ENCODE measurements around the gene AMN.

- no peak for TF ChIP-seq GATA3 (IDR thresholded peaks at IDR 0.05; ENCODE audit: low read depth, low read length)
- no peak for TF ChIP-seq GATA2 (IDR thresholded peaks at IDR 0.05; ENCODE audit: low read depth, low read length)
Observed at GRCh38 chr14:102965971-102966655, 43.6 kb downstream of the AMN start.
